ENCODE data around the gene SLC12A3.

- TF ChIP-seq, protein P1, sequence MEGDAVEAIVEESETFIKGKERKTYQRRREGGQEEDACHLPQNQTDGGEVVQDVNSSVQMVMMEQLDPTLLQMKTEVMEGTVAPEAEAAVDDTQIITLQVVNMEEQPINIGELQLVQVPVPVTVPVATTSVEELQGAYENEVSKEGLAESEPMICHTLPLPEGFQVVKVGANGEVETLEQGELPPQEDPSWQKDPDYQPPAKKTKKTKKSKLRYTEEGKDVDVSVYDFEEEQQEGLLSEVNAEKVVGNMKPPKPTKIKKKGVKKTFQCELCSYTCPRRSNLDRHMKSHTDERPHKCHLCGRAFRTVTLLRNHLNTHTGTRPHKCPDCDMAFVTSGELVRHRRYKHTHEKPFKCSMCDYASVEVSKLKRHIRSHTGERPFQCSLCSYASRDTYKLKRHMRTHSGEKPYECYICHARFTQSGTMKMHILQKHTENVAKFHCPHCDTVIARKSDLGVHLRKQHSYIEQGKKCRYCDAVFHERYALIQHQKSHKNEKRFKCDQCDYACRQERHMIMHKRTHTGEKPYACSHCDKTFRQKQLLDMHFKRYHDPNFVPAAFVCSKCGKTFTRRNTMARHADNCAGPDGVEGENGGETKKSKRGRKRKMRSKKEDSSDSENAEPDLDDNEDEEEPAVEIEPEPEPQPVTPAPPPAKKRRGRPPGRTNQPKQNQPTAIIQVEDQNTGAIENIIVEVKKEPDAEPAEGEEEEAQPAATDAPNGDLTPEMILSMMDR (conservative IDR thresholded peaks at IDR 0.05; ENCODE audit: low read length) = no peak
- no peak for TF ChIP-seq EZH2phosphoT487 (IDR thresholded peaks at IDR 0.05; ENCODE audit: borderline replicate concordance)
Measured at GRCh38 chr16:56898847-56899246, 33.8 kb downstream of the SLC12A3 start.
